NCI-H774 (cell line): ENCODE data around the gene LAMB1.

Experiments used
- DNase-seq: peaks from one replicate; lab custom pipeline; 2025; lab: John Stamatoyannopoulos, UW

LAMB1 gene

GRCh38 chr7:107877731-107878382 is 125.1 kb downstream of the LAMB1 start:
- no peak for DNase-seq

- no peak for DNase-seq
These were observed 126.0 kb downstream of the LAMB1 start for GRCh38 chr7:107876916-107877315.

- DNase-seq: peak; percentile 31
These were observed 128.1 kb downstream of the LAMB1 start for GRCh38 chr7:107874605-107875446.

- DNase-seq: no peak
These were observed 128.8 kb downstream of the LAMB1 start for GRCh38 chr7:107874111-107874510.
